ENCODE data around the gene RHBDF1.

Gene RHBDF1

GRCh38 chr16:72561-73548 lies at the start of gene RHBDF1:
Gene RHBDF1 (minus strand): TSS chr16:72631. CDS start chr16:65015, 7,616 bp downstream.
- DNase-seq = no peak

- no peak for DNase-seq
These were observed 48.3 kb upstream of the RHBDF1 start for GRCh38 chr16:120756-121155.

- no peak for DNase-seq
These were observed 47.5 kb upstream of the RHBDF1 start for GRCh38 chr16:119835-120491.

GRCh38 chr16:119295-119694 lies 46.9 kb upstream of the RHBDF1 start:
- no peak for DNase-seq

DNA sequence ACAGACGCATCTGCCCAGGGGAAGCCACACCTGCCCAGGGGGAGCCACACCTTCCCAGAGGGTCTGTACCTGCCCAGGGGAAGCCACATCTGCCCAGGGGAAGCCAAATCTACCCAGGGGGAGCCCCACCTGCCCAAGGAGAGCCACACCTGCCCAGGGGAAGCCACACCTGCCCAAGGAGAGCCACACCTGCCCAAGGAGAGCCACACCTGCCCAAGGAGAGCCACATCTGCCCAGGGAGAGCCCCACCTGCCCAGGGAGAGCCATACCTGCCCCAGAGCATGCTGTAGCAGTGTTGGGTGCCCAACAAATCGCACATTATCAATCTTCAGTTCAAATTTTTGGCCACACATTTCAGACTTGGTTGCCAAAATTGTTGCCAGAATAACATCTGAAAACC lies 46.4 kb upstream of the RHBDF1 start:
- no peak for DNase-seq

DNA sequence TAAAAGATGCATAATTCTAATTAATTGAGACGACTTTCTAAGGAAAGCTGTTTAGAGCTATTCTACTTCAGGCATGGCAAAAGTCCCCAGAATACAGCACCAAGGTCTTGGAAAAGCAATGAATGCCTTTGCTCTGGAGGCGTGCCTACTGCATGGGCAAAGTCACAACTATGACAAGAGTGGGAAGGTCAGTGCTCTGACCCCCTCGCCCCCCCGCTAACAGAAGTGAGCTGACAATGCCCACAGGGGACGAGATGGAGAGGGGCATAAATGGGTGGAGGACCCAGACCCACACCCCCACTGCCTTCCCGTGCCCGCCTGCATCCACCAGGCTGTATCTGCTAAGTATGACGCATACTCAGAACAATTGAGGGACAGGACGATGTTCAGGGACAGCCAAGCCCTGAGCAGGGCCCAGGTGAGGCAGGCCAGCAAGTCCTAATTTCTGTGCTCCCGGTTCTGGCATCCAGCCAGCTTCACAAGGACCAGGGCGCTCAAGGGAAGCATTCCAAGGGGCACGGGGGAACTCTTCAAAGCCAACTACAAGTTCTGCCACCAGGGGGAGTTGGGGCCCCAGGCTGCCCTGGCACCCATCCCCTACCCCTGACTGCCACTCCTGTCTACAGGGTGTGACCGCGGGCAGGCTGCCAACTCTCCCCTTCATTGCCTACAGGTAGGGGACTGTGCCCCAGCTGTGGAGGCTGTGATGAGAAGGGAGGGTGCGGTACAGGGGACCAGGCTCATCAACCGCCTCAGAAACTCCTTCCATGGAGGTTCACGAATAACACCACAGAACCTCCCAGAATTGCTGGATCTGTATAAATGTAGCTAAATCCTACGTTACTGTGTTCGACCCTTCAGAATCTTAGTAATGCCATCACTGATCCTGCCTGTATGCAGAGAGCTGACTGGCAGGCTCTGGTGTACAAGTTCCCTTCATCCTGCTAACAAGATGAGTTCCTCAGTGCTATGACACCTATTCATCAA lies 45.2 kb upstream of the RHBDF1 start:
- DNase-seq = peak; percentile 3

GRCh38 chr16:116015-116414 lies 43.6 kb upstream of the RHBDF1 start:
- no peak for DNase-seq

DNA sequence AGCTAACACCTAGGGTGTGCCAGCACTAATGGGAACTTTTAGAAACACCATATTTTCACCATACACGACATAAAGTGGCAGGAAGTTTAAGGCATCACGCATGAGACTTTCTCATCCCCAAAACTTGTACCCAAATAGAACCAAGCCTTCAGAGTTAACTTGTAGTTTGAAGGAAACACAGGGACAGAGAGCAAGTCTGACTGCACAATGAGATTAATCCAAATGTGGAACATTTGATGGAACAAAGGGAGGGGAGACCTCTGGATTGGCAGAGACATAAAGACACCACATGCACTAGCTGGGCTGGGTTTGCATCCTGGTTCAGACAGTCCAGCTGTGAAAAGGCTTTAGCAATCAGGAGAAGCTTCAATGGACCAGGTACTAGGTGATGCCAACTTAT lies 41.9 kb upstream of the RHBDF1 start:
- DNase-seq = no peak

- no peak for DNase-seq
These were observed 39.9 kb upstream of the RHBDF1 start for GRCh38 chr16:112153-112840.

GRCh38 chr16:106623-107324 lies 34.3 kb upstream of the RHBDF1 start:
- DNase-seq = peak; percentile 10

GRCh38 chr16:105521-105920 lies 33.1 kb upstream of the RHBDF1 start:
- DNase-seq = no peak

- DNase-seq = no peak
These were observed 32.5 kb upstream of the RHBDF1 start for GRCh38 chr16:104928-105327.

GRCh38 chr16:104355-104754 lies 31.9 kb upstream of the RHBDF1 start:
- no peak for DNase-seq

GRCh38 chr16:102060-102855 lies 29.8 kb upstream of the RHBDF1 start:
- no peak for DNase-seq

- DNase-seq = no peak
These were observed 29.2 kb upstream of the RHBDF1 start for GRCh38 chr16:101586-101985.

DNA sequence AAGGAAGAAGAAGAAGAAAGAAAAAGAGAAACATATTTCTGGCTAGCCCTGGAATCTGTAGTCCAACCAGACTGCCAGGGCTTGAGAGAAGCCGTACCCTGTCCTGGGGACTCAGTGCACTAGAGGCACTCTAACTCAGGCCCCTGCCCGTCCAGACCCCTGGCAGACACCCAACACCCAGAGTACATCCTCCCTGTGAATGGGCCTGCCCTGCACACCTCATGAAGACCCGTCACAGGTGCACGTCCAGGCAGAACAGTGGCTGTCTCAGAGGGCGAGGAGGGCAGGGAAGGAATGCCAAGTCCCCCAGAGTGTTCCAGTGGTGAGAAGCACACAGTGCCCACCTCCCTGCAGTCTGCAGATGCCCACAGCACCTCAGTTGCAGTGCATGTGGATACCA lies 28.6 kb upstream of the RHBDF1 start:
- no peak for DNase-seq

DNA sequence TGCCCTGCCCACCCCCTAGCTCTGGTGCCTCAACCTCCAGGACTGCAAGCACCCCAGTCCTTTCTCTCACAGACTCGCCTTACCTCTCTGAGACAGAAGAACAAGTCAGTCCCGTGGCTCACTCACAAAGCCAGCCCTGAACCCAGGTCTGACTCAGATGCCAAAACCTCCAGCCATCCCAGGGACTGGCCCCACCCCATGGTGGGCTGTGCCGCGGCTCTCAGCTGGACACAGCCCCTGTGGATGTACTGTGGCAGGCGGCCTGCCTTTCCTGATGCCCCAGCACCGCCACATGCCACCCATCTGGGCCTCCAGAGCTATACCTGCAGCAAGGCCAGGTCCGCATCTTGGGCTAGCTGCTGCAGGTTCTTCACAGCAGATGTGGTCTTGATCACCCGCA lies 25.4 kb upstream of the RHBDF1 start:
- DNase-seq = no peak

DNA sequence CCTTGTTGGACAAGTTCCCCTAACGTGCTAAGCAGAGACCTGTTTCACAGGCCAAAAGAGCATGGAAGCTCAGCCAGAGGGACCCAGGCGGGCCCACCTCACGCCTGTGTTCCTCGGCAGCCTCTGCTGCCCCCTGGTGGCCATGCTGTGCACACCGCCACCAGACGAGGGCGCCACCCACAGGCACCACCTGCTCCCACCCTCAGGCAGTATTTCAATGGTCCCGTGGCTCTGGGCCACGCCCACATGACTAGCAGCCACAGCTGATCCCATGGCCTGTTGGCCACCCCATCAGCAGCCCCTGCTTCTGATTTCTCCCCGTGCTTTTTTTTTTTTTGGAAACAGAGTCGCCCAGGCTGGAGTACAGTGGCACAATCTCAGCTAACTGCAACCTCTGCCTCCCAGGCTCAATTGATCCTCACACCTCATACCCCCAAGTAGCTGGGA lies 24.5 kb upstream of the RHBDF1 start:
- peak; percentile 72 for DNase-seq

DNA sequence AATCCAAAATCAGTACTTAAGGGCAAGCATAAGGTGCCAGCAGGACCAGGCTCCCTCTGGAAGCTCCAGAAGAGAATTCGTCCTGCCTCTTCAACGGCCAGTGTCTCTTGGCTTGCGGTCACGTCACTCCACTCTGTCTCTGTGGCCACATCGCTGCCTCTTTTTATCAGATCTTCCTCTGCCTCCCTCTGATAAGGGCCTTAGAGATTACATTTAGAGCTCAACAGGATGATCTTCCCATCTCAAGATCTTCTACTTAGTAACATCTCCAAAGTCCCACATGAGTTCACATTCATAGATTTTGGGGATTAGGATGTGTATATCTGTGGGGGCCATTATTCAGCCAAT lies 22.5 kb upstream of the RHBDF1 start:
- DNase-seq = no peak

DNA sequence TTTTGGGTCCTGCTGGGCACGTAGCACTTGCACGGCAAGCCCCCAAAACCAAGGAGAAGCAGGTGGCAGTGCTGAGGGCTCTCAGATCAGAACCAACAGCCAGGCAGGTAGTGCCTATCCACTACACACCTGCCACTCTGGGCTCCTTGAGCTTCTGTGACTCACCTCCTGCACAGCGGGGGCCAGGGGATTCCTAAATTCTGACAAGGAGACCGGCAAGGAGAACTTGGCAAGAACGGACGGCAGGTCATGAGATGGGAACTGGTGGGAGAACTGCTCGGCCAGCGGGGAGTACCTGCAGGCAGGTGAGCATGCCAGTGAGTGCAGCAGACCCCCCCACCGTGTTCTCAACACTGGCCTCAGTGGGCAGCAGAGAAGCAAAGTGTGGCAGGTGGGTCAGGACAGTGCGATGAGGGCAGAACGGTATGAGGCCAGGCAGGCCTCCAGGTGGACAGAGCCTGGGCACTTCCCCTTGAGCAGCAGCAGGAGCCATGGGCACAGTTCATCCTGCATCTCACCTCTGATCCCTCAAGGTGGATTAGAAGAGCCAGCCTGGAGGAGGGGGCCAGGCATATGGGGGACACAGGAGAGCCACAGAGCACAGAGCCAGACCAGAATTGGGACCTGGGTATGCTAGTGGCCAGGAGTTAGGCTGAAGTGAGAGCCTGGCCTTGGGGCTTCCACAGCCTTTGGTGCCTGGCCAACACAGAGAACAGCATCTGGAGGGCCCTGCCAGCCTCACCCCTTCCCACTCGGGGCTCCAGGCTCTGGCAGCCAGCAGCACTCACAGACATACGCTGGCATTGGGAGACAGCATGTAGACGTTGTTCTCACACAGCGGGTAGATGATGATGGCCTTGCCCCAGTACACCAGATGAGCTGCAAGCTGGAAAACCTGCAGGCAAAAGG lies 20.3 kb upstream of the RHBDF1 start:
- no peak for DNase-seq
